HG03025 (cell line): ENCODE results near the gene MYOM1.
A peak's percentile ranks its signal among the peaks of the same experiment; 100 is the strongest.

Experiments
- ATAC-seq: cut with Tn5 transposase; IDR thresholded peaks from one replicate; pipeline ENCODE4 v1.9.1; 2021; ENCODE audit warnings: mild to moderate bottlenecking, moderate library complexity; ENCODE audit not compliant: unreplicated experiment, low FRiP score

Gene MYOM1

DNA sequence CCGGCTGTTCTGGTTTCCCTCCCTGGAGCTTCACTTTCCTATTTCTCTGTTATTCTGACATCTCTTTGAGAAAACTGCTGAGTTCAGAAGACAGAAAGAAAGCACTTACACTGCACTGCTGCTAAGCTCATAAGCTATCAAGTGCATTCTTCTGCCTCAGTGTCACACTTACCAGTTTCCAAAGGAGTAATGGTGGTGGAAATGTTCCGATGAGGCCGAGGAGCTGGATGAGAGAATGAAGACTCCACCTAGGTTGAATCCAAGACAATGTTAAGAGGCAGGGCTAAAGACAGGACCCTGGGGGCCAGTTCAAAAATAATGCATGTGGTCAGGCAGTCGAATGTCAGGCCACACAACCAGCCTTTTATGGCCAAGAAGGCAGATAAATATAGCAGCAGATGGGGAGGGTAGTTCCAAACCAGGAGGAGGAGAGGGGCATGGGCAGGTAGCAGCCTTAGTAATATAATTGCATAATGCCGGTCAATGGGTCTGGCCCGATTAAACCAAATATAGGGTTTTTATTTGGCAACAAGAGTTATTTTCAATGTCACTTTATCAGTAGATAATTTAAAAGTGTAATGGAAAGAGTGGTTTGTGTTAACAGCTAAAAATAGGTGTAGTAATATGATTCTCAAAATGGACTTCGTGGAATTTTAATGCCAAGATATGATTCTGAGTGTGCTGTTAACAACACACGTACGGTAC is at the start of gene MYOM1:
Gene MYOM1, minus strand, starts transcription at position 338 of the 705 bp plus-strand sequence. CDS start 4,745 bp downstream, outside the sequence.
- no peak for ATAC-seq

GRCh38 chr18:3269241-3269913 is 49.6 kb upstream of the MYOM1 start:
- no peak for ATAC-seq

DNA sequence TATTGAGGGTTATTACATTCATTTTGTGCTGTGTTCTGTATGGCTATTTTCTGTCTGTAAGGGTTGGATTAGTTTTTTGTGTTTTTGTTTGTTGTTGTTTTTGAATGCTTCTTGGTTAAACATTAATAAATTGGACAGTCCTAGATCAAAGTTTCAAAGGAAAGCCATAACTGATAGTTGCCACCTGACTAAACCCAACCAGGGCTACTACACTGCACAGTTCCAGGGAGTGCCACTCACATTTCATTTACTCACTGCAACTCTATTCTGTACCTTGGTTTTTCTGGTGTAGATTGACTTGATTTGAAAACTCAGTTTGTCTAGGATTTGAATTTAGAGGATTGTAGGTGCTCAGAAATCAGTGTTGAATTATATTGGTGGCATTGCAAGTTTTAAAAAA is 48.5 kb upstream of the MYOM1 start:
- no peak for ATAC-seq

GRCh38 chr18:3266062-3266608 is 46.4 kb upstream of the MYOM1 start:
- ATAC-seq, result no peak

GRCh38 chr18:3265564-3266033 is 45.8 kb upstream of the MYOM1 start:
- no peak for ATAC-seq

GRCh38 chr18:3264362-3264761 is 44.6 kb upstream of the MYOM1 start:
- no peak for ATAC-seq

DNA sequence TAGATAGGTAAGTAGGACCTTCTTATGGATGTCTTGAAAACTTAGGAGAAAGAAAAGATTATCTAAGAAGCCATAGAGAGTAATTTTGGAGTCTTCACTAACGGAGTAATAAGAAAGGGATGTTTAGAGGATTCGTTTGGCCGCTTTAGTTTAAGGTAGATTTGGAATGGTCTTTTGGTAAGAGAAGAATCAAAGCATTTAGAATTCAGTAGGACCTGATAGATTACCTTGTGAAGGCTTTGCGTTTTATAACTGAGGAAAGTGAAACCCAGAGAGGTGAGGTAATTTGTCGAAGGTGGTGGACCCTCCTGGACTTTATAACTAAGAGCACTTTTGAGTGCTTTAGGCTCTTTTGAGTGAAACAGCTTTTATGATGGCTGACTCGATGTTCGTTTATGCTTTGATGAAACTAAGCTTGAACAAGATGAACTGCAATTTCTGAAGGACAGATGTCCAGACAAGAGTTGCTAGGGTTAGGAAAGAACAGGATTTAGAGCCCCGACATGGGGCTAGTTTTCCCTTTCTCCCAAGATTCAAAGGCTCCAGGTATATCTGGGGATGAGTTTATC is 43.4 kb upstream of the MYOM1 start:
- no peak for ATAC-seq

- peak; percentile 37 for ATAC-seq
These were observed 42.7 kb upstream of the MYOM1 start for GRCh38 chr18:3262234-3263131.

DNA sequence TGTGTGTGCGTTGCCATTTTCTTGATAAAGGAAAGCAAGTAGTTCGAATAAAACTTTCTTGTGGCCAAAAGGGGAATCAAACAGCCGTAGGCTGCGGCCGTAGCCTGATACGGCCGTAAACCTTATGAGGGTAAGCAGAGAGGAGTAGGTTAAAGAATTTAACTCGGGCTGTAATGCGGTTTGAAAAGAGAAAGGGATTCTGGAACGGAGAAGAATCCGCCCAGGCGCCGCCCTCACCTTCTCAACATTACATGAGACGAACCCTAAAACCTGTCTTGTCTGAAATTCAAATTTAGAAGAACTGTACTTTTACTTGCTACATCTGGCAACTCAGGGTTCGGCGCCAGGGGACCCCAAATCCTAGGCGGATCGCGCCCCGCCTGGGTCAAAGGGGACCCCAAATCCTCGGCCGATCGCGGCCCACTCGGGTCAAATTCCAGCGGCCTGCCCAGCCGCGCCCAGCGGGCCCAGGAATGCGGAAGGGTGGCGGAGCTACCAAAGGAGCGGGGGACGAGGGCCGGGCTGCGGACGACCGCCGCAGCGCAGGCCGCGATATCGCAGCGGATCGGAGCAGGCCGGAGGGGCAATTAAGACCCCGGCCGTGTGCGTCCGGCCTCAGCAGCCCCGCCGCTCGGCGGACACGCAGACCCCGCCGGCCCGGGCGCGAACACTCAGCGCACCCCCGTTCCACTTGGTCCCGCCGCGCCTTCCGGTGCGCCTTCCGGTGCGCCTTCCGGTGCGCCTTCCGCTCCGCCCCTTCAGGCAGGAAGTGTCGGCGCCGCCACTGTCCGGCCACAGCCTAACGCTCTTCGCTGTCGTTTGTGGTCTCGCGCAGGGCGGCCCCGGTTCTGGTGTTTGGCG is 41.8 kb upstream of the MYOM1 start, which contains the start of gene MYL12B:
Gene MYL12B, plus strand, starts transcription at position 761 of the 861 bp plus-strand sequence. CDS start 10,766 bp downstream, outside the sequence.
- peak; percentile 81 for ATAC-seq

GRCh38 chr18:3260995-3261372 is 41.2 kb upstream of the MYOM1 start:
- no peak for ATAC-seq

DNA sequence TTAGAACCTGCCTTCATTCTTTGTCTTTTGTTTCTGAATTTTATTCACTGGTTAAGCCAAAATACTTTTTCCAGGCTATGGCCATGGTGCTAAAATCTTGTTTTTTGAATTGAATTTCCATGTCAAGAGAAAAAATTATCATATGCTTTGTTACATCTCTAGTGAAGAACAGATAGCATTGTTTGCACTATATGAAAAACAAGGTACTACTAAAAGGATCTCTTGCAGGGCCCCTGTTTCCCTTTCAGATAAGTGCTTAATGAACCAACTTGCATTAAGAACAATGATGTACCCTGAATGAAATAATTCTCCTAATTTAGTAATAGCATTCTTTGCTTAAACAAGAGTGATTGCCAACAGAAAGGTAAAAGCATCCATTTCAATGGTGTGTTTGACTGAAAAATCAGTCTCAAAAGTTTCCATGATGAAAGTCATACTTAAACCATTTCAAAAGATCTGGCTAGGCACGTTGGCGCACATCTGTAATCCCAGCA is 37.9 kb upstream of the MYOM1 start:
- ATAC-seq, result no peak

DNA sequence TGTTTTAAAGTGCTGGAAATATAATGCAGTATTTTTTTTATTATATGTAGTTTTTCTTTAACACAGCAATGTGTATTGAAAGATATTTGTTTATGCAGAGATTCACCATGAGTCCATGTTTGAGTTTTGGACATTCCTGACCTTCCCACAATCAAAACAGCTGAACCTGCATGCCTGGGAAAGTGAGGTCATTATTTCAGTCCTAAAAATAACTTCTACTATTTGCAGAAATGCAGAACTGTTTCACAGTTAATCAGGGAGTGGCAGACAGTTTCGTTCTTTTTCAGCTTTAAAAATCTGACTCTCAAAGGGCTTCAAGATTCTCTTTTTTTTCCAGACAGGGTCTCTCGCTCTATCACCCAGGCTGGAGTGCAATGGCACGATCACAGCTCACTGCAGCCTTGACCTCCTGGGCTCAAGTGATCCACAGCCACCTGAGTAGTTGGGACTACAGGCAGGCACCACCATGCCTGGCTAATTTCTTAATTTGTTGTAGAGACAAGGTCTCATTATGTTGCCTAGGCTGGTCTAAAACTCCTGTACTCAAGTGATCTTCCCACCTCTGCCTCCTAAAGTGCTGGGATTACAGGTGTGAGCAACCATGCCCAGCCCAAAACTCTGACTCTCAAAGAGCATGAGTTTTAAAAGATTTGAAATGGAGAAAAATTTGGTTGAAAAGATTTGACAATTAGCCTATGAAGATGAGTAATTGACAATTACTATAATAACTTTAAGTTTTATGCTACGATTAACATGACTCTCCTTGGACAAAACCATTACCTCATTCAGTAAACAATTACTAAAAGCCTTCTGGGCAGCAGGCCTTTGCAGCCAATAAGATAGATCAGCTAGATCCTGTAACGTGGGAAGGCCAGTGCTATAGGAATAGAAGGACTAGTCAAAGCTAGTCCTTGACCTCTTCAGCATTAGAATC is 37.2 kb upstream of the MYOM1 start:
- ATAC-seq, result no peak

DNA sequence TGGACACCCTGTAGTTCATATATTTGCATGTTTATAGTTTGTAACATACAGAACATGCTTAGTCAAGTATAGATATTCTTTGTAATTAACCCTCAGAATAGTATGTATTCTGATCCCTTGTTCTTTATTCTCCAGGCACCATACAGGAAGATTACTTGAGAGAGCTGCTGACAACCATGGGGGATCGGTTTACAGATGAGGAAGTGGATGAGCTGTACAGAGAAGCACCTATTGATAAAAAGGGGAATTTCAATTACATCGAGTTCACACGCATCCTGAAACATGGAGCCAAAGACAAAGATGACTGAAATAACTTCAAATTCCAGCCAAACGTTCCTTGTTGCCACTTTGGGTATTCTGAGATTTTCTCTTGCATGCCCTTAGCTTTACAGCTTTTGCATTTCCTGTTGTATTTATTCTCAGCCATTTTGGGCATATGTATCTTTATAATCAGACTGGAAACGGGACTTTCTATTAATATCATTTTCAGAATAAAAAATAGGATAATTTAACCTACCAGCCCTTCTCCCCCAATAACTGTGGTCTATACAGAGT is 35.9 kb upstream of the MYOM1 start:
- ATAC-seq, result no peak

DNA sequence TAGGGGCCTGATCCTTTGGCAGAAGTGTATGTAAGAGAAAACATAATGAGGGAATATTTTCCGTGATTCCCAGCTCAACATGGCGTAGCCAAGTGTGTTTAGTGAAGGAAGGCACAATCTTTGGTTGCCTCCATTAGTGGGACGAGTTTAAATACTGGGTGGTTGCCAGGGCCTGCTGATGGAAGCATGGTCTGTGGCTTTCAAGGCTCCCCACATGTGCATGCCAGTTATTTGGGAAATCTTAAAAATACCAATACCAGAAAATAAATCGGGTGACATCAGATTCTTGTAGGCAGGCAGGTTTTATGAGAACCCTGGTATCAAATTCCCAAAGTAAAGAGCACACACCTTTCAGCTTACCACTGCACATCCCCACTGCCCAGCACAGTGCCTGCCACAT is 35.0 kb upstream of the MYOM1 start:
- no peak for ATAC-seq

- no peak for ATAC-seq
These were observed 33.1 kb upstream of the MYOM1 start for GRCh38 chr18:3252843-3253242.

DNA sequence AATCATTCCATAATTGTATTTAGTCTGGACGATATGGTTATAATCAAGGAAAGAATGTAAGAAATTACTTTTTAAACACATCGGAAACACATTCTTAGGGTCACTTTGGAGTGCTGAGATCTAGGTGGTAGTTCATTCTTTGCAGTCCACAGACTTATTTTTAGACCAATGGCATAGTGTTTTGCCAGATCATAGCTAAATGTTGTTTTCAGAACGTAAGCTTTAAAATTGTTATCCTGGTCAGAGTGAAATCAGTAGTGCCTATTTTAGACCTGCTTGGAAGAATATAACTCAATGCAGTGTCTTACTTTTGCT is 32.2 kb upstream of the MYOM1 start:
- no peak for ATAC-seq

DNA sequence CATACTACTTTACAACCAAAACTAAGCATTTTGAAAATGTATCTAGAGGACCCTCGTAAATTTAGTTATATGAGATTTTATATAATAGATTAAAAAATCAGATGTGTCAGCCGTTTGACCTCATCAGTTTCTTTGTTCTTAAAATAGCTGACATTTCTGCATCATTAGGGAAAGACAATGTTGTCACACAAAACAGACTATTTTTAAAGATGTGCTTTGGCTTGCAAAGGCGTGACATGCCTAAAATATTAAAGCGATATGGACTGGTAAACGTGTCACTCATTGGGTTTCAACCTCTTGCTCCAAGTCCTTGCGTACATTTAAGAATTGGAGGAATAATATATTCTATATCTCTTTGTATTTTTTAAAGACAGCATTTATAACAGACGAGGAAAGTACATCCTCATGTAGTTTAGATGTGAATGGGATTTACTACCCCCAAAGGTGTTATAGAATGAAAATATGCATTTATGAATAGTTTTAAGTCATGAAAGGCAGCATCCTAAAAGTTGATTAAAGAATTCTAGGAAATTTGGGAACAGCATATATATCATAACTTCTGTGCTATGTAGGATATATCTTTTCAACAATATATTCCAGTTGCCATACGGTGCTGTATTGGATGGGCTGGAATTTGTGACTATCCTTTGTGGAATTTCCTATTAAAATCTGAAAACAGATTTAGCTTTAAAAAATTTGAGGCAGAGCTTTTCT is 31.6 kb upstream of the MYOM1 start:
- no peak for ATAC-seq
